Activated CD4-positive, alpha-beta T cell treated with anti-CD3 and anti-CD28 coated beads for 1 hour (primary cell): Measurements from ENCODE around the gene LRP1B.
"Not testable (repeated sequence)": the region's sequence is repeated elsewhere in the genome, so short reads cannot be mapped to it uniquely, and the experiment has no call there.

Experiments used
- DNase-seq: peaks from one replicate; pipeline ENCODE4 v3.0.0-alpha.2; 2020

LRP1B gene

DNA sequence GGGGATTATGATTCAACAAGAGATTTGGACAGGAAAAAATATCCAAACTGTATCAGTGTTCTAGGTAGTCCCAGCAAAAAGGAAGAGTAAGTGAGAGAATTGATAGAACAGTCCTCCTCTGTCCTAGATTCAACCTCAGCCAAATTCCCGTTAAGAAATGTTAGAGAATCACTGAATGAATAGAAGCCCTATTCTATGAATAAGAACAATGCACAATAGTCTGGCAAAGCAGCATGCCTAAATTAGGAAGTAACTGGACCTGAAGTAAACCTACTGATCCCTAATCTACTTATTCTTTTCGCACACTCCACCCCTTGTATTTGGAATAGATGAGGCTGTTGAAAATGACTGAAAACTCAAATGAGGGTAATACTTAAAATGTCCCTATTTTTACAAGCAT, 1665.5 kb downstream of the LRP1B start:
- no peak for DNase-seq

- DNase-seq: no peak
Observed at GRCh38 chr2:140462990-140463389, 1667.8 kb downstream of the LRP1B start.

DNA sequence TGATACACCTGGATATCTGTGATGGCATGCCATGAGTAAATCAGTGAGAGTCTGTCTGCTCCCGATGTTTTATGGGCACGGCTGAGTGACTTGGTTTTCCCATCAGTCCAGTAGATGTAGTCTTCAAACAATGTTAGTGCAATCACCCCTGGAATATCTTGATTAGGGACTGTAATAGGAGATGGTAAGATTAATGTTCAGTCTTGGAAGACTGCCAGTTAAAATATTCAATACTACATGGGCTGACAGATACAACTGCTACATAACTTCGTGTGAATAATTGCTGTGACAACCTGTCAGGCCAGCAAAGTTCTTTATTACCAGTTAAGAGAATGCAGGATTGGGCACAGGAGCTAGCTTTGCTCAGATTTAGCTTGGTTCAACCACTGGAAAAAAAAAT, 1673.3 kb downstream of the LRP1B start:
- no peak for DNase-seq

- no peak for DNase-seq
Observed at GRCh38 chr2:140455315-140455714, 1675.5 kb downstream of the LRP1B start.

GRCh38 chr2:140454717-140455116, 1676.1 kb downstream of the LRP1B start:
- no peak for DNase-seq

DNA sequence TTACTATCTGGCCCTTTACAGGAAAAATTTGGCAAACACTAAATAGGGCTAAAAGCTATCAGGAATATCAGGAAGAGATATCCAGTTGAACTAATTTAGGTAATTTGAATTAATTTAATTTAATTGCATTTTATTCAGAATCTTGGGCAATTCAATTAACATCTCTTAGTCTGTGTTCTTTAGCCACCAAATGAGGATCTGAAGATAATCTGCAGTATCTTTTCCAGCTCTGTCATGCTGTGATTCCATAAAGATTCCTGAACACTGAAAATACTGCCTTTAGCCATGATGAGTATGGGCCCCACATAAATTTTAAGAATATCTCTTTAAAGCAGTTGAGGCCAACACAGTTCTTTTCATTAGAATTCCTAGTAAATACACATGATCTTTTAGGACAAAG, 1679.5 kb downstream of the LRP1B start:
- DNase-seq: no peak

GRCh38 chr2:140442319-140442718, 1688.5 kb downstream of the LRP1B start:
- no peak for DNase-seq

DNA sequence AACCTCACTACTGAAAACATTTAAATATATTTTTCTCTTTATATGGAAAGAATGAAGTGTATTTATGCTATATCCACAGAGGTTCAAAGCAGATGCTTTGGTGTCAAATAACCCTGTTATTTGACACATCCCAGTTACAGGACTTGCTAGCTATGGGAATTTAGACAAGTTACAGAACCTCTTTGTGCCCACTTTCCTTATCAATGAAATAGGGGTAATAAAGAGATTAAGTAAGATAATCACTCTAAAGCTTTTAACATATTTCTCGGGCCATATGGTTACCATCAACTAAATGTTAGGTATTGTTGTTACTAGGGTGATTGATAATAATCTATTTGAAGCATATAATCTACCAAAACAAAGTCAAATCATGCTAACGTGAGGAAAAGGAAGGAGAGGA, 1690.0 kb downstream of the LRP1B start:
- DNase-seq: no peak

GRCh38 chr2:140436936-140437335, 1693.9 kb downstream of the LRP1B start:
- no peak for DNase-seq

DNA sequence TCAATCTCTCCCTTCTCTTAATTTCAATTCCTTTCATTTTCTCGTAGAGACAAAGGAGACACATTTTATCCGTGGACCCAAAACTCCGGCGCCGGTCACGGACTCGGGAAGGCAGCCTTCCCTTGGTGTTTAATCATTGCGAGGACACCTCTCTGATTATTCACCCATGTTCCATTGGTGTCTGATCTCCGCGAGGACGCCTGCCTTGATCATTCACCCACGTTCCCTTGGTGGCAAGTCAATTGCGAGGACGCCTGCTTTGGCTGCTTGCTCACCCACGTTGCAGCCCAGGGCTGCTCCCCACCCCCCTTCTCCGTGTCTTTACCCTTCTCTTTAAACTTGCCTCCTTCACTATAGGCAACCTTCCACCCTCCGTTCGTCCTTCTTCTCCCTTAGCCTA, 1703.8 kb downstream of the LRP1B start:
- not testable (repeated sequence) for DNase-seq

GRCh38 chr2:140424471-140424870, 1706.3 kb downstream of the LRP1B start:
- no peak for DNase-seq

- DNase-seq: no peak
Observed at GRCh38 chr2:140422759-140423158, 1708.1 kb downstream of the LRP1B start.

GRCh38 chr2:140417504-140417903, 1713.3 kb downstream of the LRP1B start:
- no peak for DNase-seq

DNA sequence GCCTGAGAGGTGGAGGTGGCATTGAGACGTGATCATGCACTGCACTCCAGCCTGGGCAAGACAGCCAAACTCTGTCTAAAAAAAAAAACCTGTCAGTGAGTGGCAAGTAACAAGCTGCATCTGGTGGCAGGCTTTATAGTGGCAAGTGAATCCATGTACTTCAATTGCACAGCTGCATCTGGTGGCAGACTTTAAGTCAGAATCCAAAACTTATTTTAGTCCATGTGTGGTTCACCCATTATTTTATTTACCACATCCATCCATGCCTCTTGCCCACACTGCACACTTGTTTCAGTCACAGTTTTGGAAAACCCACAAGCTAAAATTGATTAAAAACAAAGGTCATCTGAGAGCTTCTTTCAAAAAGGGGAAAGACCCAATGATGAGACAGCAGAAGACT, 1714.2 kb downstream of the LRP1B start:
- DNase-seq: no peak

- DNase-seq: not testable (repeated sequence)
Observed at GRCh38 chr2:140415035-140415434, 1715.8 kb downstream of the LRP1B start.

- DNase-seq: no peak
Observed at GRCh38 chr2:140410695-140411094, 1720.1 kb downstream of the LRP1B start.

- no peak for DNase-seq
Observed at GRCh38 chr2:140401056-140401455, 1729.8 kb downstream of the LRP1B start.

- DNase-seq: no peak
Observed at GRCh38 chr2:140392824-140393223, 1738.0 kb downstream of the LRP1B start.

DNA sequence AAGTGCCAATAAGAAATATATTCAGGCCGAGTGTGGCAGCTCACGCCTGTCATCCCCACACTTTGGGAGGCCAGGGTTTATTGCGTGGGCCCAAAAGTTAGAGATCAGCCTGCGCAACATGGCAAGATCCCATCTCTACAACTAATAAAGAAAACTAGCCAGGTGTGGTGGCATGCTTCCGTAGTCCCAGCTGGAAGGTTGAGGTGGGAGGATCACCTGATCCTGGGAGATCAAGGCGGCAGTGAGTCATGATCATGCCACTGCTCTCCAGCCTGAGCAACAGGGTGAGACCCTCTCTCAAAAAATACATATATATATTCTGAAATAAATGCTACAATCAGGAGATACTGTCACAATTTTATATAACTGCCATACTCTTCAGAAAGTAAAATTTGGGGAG, 1745.9 kb downstream of the LRP1B start:
- DNase-seq: no peak

DNA sequence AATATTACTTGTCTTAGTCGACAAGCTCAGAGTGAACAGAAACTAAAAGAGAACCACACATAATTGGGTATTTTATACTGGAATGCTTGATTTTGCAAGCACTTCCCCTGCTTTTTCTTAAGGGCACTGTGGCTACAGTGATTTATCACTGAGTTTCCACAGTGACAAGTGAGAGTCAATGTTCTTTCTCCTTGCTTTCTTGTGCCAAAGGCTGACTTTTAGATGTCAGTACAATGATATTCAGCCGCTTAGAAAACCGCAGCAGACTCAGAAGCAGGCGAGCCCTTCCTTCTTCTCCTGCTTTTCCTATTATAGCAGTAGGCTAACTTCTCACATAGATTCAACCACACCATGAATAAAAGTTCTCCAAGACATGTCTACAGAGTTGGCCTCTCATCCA, 1747.0 kb downstream of the LRP1B start:
- DNase-seq: no peak

DNA sequence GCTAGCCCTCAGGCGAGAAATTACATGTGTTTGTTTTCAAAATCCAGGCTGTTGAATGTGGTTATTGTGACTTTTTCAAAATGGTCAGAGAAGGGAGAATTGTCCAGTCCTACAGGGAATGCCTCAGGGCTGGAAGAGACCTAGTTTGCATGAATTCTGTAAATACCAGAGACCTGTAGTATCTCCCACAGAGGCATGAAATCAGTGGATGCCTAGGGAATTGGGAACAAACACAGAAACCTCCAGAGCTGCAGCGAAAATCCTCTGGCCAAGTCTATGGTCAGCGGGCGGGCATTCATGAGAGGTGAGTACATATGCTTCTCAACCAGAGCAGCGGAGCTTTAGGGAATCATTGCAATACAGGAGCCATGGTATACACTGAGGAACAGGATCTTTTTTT, 1754.1 kb downstream of the LRP1B start:
- no peak for DNase-seq

DNA sequence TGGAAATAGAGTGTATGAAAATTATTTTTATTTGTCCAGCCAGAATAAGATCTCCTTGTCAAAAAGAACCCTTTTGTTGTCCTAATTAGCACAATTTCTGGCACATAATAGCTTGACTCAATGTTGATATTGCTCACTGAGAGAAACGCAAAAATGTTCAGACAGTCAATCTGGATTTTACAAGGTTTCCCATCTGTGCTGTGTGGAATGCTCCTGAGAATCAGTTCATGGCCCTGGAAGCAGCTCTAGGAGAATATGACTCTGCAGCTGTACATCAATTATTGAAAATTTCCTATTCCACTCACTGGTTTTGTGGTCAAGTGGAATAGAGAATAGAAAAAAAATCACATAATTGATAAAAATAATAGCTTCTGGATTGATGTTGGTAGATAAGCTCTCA, 1767.7 kb downstream of the LRP1B start:
- no peak for DNase-seq

GRCh38 chr2:140362361-140362760, 1768.5 kb downstream of the LRP1B start:
- DNase-seq: no peak

DNA sequence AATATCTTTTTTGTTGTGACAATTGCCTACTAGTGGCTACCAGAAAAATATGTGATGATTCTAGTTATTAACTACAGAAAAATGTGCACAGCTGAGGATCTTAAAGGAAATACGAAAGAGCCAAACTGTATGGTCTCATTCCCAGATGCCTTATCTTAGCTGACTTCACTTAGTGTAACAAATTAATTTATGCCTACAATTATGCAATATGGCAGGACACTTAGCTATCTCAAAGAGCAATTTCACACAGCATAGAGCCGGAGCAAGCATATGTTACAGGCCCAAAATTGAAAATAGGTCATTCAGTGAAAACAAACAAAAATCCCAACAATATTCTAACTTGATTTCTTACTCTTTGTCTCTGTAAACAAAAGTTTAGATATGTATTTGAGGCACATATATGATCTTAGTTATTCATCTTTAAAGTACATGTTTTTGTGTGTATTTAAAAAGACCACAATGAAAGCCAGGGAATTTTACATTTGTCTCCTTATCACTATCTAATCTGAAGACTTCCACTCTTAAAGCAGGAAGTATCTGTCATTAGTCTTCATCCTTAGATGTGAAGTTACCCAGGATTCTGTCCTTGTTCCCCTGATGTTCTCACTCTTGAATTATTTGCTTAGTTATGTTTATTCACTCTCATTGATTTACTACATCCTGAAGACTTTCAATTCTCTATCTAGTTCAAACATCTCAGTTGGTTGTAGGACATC, 1771.6 kb downstream of the LRP1B start:
- no peak for DNase-seq

DNA sequence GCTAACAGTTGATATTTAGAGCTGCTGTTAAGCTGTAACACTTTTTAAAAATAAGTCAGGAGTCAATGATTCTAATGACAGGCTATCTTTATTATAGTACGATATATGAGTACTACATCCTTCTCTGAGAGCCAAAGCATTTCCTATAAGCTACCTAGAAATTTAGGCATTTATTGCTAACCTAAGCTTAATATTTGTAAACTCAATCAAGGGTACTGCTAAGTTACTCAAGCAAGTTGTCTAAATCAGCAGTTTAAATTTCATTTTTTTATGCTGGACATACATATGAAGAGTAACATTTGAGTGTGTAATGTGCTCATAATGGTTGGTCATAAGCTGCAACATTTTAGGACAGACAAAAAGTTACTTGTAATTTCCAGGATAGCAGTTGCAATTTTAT, 1774.1 kb downstream of the LRP1B start:
- no peak for DNase-seq
